Osteocyte (in vitro differentiated cells): ENCODE measurements around the gene NCK1. TPM values are rescaled to one million over a fixed set of nuclear protein-coding genes. Genes with fewer than 3 reads are reported as not detected.

Experiments used
- DNase-seq: peaks from one replicate; pipeline ENCODE4 v3.0.0; 2021; ENCODE audit warnings: mixed read lengths; ENCODE audit not compliant: unreplicated experiment; ENCODE audit errors: extremely low spot score
- H3K27ac Mint-ChIP-seq: one replicate; pipeline ENCODE4 v1.8.0; 2021; ENCODE audit warnings: mild to moderate bottlenecking, mixed read lengths; ENCODE audit not compliant: unreplicated experiment
- H3K27me3 Mint-ChIP-seq: one replicate; pipeline ENCODE4 v1.8.0; 2021; ENCODE audit warnings: mixed read lengths; ENCODE audit not compliant: unreplicated experiment
- H3K36me3 Mint-ChIP-seq: one replicate; pipeline ENCODE4 v1.8.0; 2021; ENCODE audit warnings: mixed read lengths; ENCODE audit not compliant: unreplicated experiment
- H3K4me1 Mint-ChIP-seq: one replicate; pipeline ENCODE4 v1.8.0; 2021; ENCODE audit warnings: mixed read lengths; ENCODE audit not compliant: unreplicated experiment
- H3K4me3 Mint-ChIP-seq: one replicate; pipeline ENCODE4 v1.8.0; 2021; ENCODE audit warnings: mild to moderate bottlenecking, moderate library complexity, mixed read lengths; ENCODE audit not compliant: unreplicated experiment
- H3K9me3 Mint-ChIP-seq: one replicate; pipeline ENCODE4 v1.8.0; 2021; ENCODE audit warnings: mixed read lengths; ENCODE audit not compliant: unreplicated experiment
- total RNA-seq: library from RNA; stranded (reverse); gene quantifications from 2 replicates; pipeline ENCODE4 v1.2.1, GENCODE V29; 2021
- TF ChIP-seq, protein P1 (sequence below): fragments of 200-600 bp; sonication (generic); IDR thresholded peaks from 2 replicates; pipeline ENCODE4 v1.5.0; 2021; ENCODE audit warnings: antibody characterized with exemption, mild to moderate bottlenecking, moderate library complexity

The NCK1 gene
- total RNA-seq, 1 donor from 2014 or later, result 38.6 TPM

DNA sequence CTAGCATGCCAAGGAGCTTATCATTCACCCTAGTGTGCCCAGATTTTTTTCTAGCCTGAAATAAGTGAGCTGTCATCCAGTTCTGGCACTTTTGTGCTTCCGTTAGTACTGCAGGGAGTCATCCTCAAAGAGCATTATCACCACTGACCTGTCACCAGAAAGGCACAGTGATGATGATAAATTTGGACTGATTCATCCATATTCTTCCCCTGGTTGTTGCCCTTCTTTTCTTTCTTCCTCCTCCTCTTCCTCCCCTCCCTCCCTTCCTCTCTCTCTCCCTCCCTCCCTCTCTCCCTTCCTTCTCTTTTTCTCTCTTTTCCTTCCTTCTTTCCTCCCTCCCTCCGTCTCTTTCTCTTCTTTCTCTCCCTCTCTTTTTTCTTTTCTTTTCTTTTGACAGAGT, 21.8 kb upstream of the NCK1 start:
- H3K36me3 Mint-ChIP-seq, result peaks cover 16% of the 10 kb centered on the region
- DNase-seq, result no peak
- peaks cover 31% of the 10 kb centered on the region for H3K4me1 Mint-ChIP-seq

DNA sequence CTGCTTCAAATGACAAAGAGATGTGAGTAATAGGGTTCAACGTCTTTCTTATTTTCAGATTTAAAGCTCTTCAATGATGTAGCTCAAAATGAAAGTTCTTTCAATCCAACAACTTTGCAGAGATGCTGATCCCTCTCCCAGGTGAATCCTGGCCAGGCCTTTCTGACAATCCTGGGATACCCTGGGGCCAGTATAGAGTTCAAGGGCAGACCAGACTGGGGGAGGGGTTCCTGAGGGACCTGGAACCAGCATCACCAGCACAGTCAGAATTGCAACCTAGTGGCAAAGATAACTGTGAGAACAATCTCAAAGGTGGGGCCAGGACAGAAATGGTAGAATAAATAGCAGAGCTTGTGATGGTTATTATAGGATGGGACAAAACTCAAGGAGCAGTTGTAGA, 19.7 kb upstream of the NCK1 start:
- TF ChIP-seq, protein P1, sequence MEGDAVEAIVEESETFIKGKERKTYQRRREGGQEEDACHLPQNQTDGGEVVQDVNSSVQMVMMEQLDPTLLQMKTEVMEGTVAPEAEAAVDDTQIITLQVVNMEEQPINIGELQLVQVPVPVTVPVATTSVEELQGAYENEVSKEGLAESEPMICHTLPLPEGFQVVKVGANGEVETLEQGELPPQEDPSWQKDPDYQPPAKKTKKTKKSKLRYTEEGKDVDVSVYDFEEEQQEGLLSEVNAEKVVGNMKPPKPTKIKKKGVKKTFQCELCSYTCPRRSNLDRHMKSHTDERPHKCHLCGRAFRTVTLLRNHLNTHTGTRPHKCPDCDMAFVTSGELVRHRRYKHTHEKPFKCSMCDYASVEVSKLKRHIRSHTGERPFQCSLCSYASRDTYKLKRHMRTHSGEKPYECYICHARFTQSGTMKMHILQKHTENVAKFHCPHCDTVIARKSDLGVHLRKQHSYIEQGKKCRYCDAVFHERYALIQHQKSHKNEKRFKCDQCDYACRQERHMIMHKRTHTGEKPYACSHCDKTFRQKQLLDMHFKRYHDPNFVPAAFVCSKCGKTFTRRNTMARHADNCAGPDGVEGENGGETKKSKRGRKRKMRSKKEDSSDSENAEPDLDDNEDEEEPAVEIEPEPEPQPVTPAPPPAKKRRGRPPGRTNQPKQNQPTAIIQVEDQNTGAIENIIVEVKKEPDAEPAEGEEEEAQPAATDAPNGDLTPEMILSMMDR, result no peak
- peaks cover 12% of the 10 kb centered on the region for H3K4me1 Mint-ChIP-seq
- H3K36me3 Mint-ChIP-seq, result peaks cover 16% of the 10 kb centered on the region
- no peaks in the 10 kb centered on the region for H3K9me3 Mint-ChIP-seq
- no peak for DNase-seq
- H3K27ac Mint-ChIP-seq, result no peak overlapping the region
- H3K27me3 Mint-ChIP-seq, result no peaks in the 10 kb centered on the region
- H3K4me3 Mint-ChIP-seq, result no peak overlapping the region

More for the DNA sequence above, 21.8 kb upstream of the NCK1 start:
- Mint-ChIP-seq H3K4me3 (no peak overlapping the region), H3K9me3 (no peaks in the 10 kb centered on the region), H3K27ac (no peak overlapping the region), H3K27me3 (no peaks in the 10 kb centered on the region)
- TF ChIP-seq, protein P1, result no peak

- H3K9me3 Mint-ChIP-seq, result no peaks in the 10 kb centered on the region
- no peak overlapping the region for H3K4me3 Mint-ChIP-seq
- TF ChIP-seq, protein P1, result no peak
- no peaks in the 10 kb centered on the region for H3K27me3 Mint-ChIP-seq
- H3K27ac Mint-ChIP-seq, result no peak overlapping the region
- H3K4me1 Mint-ChIP-seq, result peaks cover under 1% of the 10 kb centered on the region
- no peak for DNase-seq
- peaks cover 13% of the 10 kb centered on the region for H3K36me3 Mint-ChIP-seq
Observed at GRCh38 chr3:136844724-136845123, 17.3 kb upstream of the NCK1 start.

- TF ChIP-seq, protein P1, result no peak
- no peaks in the 10 kb centered on the region for H3K4me1 Mint-ChIP-seq
- DNase-seq, result no peak
Observed at GRCh38 chr3:136852180-136852579, 9.8 kb upstream of the NCK1 start.

DNA sequence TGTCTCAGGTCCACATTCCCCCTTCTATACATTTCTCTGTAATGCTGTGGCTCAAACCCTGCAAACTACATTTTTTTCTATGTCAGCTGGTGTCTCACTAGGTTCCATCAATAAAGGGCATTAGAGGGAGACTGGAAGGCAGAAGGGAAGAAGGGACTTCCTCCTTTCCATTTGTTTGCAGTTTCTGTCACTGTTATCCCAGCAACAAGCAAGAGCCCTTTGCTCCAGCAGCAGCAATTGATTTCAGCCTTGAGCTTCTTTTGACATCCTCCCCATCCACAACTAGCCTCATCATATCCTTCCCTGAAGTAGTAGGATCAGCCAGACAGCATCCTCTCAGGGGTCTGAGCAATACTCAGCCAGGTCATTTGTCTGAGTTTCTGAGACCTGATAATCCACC, 5.3 kb upstream of the NCK1 start:
- Mint-ChIP-seq H3K4me1 (peaks cover 17% of the 10 kb centered on the region), H3K4me3 (no peak overlapping the region), H3K27me3 (no peaks in the 10 kb centered on the region), H3K27ac (no peak overlapping the region), H3K9me3 (no peaks in the 10 kb centered on the region), H3K36me3 (peaks cover 18% of the 10 kb centered on the region)
- DNase-seq, result no peak
- TF ChIP-seq, protein P1, result no peak

More at GRCh38 chr3:136852180-136852579, 9.8 kb upstream of the NCK1 start:
- Mint-ChIP-seq H3K9me3 (no peaks in the 10 kb centered on the region), H3K27me3 (no peaks in the 10 kb centered on the region), H3K36me3 (peaks cover 14% of the 10 kb centered on the region), H3K27ac (no peak overlapping the region), H3K4me3 (no peak overlapping the region)
